Lung (tissue), 12 donors: ENCODE measurements around the gene PRKCH. TPM values are rescaled to one million over a fixed set of nuclear protein-coding genes. Genes with fewer than 3 reads are reported as not detected.
A peak's percentile ranks its signal among the peaks of the same experiment; 100 is the strongest.

Experiments used
- ATAC-seq: fragments of 200-7000 bp; cut with Tn5 transposase; one replicate; pipeline ENCODE4 v1.9.1; 2020; ENCODE audit warnings: moderate number of reproducible peaks; ENCODE audit not compliant: insufficient read depth, low FRiP score
- DNase-seq, 3 donors: peaks; one replicate each; pipeline ENCODE4 v3.0.0-alpha.2; 2013 to 2017
- H3K27ac ChIP-seq, 2 donors: one replicate each; pipeline ENCODE4 v1.5.1; 2013; ENCODE audit warnings: mild to moderate bottlenecking in 2 of 2, moderate library complexity in 2 of 2, control low read depth in 1 of 2, inconsistent platforms in 1 of 2, low read depth in 1 of 2, low read length in 1 of 2
- H3K27me3 ChIP-seq, 3 donors: one replicate each; pipeline ENCODE4 v1.5.1; 2013; ENCODE audit warnings: low read length in 2 of 3; ENCODE audit not compliant: control insufficient read depth in 3 of 3, insufficient read depth in 3 of 3
- H3K36me3 ChIP-seq, 4 donors: one replicate each; pipeline ENCODE4 v1.5.1; 2013; ENCODE audit warnings: low read length in 4 of 4, mild to moderate bottlenecking in 1 of 4, moderate library complexity in 1 of 4; ENCODE audit not compliant: control insufficient read depth in 4 of 4, insufficient read depth in 4 of 4
- H3K4me1 ChIP-seq, 5 donors: one replicate each; pipeline ENCODE4 v1.5.1; 2013; ENCODE audit warnings: low read length in 5 of 5, mild to moderate bottlenecking in 2 of 5, moderate library complexity in 1 of 5; ENCODE audit not compliant: control insufficient read depth in 5 of 5, insufficient read depth in 5 of 5
- H3K4me3 ChIP-seq: one replicate; pipeline ENCODE4 v1.5.1; 2013; ENCODE audit warnings: mild to moderate bottlenecking, control low read depth, moderate library complexity
- H3K9ac ChIP-seq, 2 donors: one replicate each; pipeline ENCODE4 v1.5.1; 2013; ENCODE audit warnings: low read length in 2 of 2, control low read depth in 1 of 2; ENCODE audit not compliant: insufficient read depth in 1 of 2
- H3K9me3 ChIP-seq, 4 donors: one replicate each; pipeline ENCODE4 v1.5.1; 2013; ENCODE audit warnings: low read length in 3 of 4, mild to moderate bottlenecking in 1 of 4, moderate library complexity in 1 of 4; ENCODE audit not compliant: control insufficient read depth in 4 of 4, insufficient read depth in 3 of 4
- WGBS, 2 donors: extraction: QIAGEN DNeasy Blood & Tissue Kit; methylation state at CpG; one replicate each; pipeline ENCODE4 v1.1.7; 2013; 5-methylcytosine and 5-hydroxymethylcytosine counted together
- polyA plus RNA-seq, 2 donors: library from polyadenylated mRNA; stranded (reverse); fragments of 200-250 nt; gene quantifications; one replicate each; pipeline ENCODE4 v1.2.1, GENCODE V29; 2013
- total RNA-seq, 2 donors: library from RNA; depleted of rRNA in 1 of 2; stranded (reverse); fragments of >200 nt in 1 of 2; gene quantifications; one replicate each; pipeline ENCODE4 v1.2.1, GENCODE V29; 2014 to 2021
- TF ChIP-seq, protein P1 (sequence below): IDR thresholded peaks from 2 replicates; pipeline ENCODE4 v1.5.1; 2012; ENCODE audit warnings: mild to moderate bottlenecking; ENCODE audit errors: control extremely low read depth, extremely low read depth
- donor health status: control.
- donor health status: control.
- donor health status: Bipolar disorder and iron deficiency.
- donor health status: healthy.
- donor health status: DM: yes; HTN: yes; CAD: no.

Gene PRKCH
- total and polyA plus RNA-seq, 4 donors = 12.9 to 126 (median 51.4) TPM

GRCh38 chr14:61466249-61466904, 145.0 kb downstream of the PRKCH start:
- ATAC-seq (peak; percentile 51), DNase-seq (peak; percentile 85 to 94 (median 89))
- Histone ChIP-seq H3K36me3 (peaks cover 0 to 5% (median 0%) of the 10 kb centered on the region in 4 donors), H3K9me3 (no peaks in the 10 kb centered on the region), H3K4me3 (no peak overlapping the region), H3K4me1 (peaks cover 13 to 51% (median 39%) of the 10 kb centered on the region in 5 donors), H3K9ac (peak overlapping the region in 1 of 2 donors; percentile 26), H3K27ac (peak overlapping the region; percentile 26 to 95), H3K27me3 (no peaks in the 10 kb centered on the region)
- TF ChIP-seq, protein P1, sequence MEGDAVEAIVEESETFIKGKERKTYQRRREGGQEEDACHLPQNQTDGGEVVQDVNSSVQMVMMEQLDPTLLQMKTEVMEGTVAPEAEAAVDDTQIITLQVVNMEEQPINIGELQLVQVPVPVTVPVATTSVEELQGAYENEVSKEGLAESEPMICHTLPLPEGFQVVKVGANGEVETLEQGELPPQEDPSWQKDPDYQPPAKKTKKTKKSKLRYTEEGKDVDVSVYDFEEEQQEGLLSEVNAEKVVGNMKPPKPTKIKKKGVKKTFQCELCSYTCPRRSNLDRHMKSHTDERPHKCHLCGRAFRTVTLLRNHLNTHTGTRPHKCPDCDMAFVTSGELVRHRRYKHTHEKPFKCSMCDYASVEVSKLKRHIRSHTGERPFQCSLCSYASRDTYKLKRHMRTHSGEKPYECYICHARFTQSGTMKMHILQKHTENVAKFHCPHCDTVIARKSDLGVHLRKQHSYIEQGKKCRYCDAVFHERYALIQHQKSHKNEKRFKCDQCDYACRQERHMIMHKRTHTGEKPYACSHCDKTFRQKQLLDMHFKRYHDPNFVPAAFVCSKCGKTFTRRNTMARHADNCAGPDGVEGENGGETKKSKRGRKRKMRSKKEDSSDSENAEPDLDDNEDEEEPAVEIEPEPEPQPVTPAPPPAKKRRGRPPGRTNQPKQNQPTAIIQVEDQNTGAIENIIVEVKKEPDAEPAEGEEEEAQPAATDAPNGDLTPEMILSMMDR = no peak
- 73 to 79% methylated on average over 17 of the region's 17 CpGs for WGBS, 2 donors

DNA sequence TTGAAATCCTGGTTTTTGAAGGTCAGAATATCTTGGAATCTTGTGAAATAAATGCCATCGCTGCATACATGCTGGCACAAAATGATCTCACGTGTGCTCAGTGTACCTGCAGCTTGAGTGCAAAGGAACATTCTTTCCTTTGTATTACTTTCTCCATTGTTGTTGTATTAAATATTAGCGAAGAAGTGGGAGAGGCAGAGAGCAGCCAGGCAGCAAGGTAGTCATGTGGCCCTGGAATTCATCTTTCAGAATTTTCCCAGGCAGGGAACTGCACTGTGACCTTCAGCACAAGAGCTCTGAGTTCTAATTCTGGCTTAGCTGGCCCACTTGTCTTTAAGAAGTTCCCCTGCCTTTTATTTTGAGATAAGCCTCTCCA, 145.5 kb downstream of the PRKCH start:
- no peak overlapping the region for H3K4me3 ChIP-seq
- H3K9ac ChIP-seq = no peak overlapping the region
- H3K4me1 ChIP-seq = peaks cover 14 to 53% (median 42%) of the 10 kb centered on the region in 5 donors
- H3K9me3 ChIP-seq = no peaks in the 10 kb centered on the region
- no peaks in the 10 kb centered on the region for H3K27me3 ChIP-seq
- peak overlapping the region in 1 of 2 donors; percentile 95 for H3K27ac ChIP-seq
- whole genome bisulfite sequencing, 2 donors = 89 to 92% methylated on average over 3 of the region's 3 CpGs
- ATAC-seq (no peak), DNase-seq (peak in 1 of 3 donors; percentile 39)
- peaks cover 0 to 5% (median 0%) of the 10 kb centered on the region in 4 donors for H3K36me3 ChIP-seq
- TF ChIP-seq, protein P1 = no peak

GRCh38 chr14:61467296-61467695, 145.9 kb downstream of the PRKCH start:
- 61 to 80% methylated on average over 7 of the region's 7 CpGs for WGBS, 2 donors
- Histone ChIP-seq H3K27me3 (no peaks in the 10 kb centered on the region), H3K36me3 (peaks cover 0 to 5% (median 0%) of the 10 kb centered on the region in 4 donors), H3K9me3 (no peaks in the 10 kb centered on the region), H3K4me1 (peaks cover 15 to 53% (median 42%) of the 10 kb centered on the region in 5 donors), H3K27ac (peak overlapping the region; percentile 0 to 95), H3K9ac (no peak overlapping the region), H3K4me3 (no peak overlapping the region)
- TF ChIP-seq, protein P1 = no peak
- DNase-seq (no peak), ATAC-seq (no peak)
